ENCODE data around the gene ADRA2C.

DNA sequence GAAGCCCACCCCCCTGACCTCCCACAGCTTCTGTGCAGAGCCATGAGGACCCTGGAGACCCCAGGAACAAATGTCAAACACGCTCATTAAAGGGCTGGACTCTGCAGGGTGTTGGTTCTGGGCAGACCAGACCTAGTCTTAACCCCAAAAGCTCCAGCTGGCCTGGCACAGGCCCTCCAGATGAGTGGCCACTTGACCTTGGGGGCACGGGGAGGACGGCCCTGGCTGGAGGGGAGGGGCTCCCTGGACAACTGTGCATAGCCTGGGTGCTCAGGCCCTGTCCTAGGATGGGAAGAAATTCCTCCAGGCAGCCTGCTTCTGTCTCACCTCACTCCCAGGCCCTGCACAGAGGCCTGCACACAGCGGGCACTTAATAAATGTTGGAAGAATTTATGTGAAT is 9.4 kb downstream of the ADRA2C start:
- TF ChIP-seq FOXM1 (IDR thresholded peaks at IDR 0.05; ENCODE audit: borderline replicate concordance, low read depth) (no peak), USF1 (IDR thresholded peaks at IDR 0.05) (no peak), TAF1 (IDR thresholded peaks at IDR 0.05; ENCODE audit: low read depth) (no peak), EP300 (IDR thresholded peaks at IDR 0.05; ENCODE audit: borderline replicate concordance) (no peak), RAD21 (IDR thresholded peaks at IDR 0.05; ENCODE audit: low read depth) (no peak), CEBPB (IDR thresholded peaks at IDR 0.05) (no peak)
